ENCODE measurements around the gene TMEM45A. TPM values are rescaled to one million over a fixed set of nuclear protein-coding genes. Genes with fewer than 3 reads are reported as not detected.
"Not testable (repeated sequence)": the region's sequence is repeated elsewhere in the genome, so short reads cannot be mapped to it uniquely, and the experiment has no call there.

Gene TMEM45A
- total RNA-seq, 6 experiments from 2014 or later, result 47.9 to 189 (median 54.2) TPM

DNA sequence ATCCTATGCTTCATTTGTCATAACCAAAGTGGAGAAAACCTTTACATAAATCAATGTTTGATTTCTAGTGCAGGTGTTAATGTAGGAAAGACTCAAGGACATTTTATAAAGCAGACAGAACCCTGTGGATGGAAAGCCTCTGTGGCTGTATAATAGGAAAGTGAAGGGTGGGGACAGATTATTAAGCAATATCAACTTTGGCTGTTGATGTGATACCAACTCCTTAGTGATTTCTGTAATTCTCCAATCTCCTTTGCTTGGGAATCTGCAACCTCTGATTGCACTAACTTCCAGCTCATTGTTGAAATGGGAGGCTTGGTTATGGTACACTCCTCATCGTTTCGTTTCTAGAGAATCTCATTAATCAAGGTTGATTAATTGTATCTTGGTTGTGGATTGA, 87.7 kb downstream of the TMEM45A start:
- peaks cover 0 to 19% (median 2%) of the 10 kb centered on the region in 4 donors for H3K4me1 ChIP-seq
- H3K27me3 ChIP-seq, result no peaks in the 10 kb centered on the region
- H3K4me3 ChIP-seq, result no peak overlapping the region
- H3K27ac ChIP-seq, result no peak overlapping the region
- no peaks in the 10 kb centered on the region for H3K9me3 ChIP-seq
- H3K36me3 ChIP-seq, result no peaks in the 10 kb centered on the region
- WGBS (ENCODE audit: insufficient coverage, low coverage, low lambda C conversion rate, missing lambda C conversion rate), result 23% methylated on average over 2 of the region's 2 CpGs
- DNase-seq (no peak), ATAC-seq (no peak)
- intact Hi-C loops (cut with DNase I), result loop anchor here in 1 of 2 donors (10.0 kb wide), 1 partner anchor 115 kb away; no protein-coding TSS in a partner anchor
- TF ChIP-seq CTCF (IDR thresholded peaks at IDR 0.05) (no peak), POLR2A (IDR thresholded peaks at IDR 0.05) (no peak)

DNA sequence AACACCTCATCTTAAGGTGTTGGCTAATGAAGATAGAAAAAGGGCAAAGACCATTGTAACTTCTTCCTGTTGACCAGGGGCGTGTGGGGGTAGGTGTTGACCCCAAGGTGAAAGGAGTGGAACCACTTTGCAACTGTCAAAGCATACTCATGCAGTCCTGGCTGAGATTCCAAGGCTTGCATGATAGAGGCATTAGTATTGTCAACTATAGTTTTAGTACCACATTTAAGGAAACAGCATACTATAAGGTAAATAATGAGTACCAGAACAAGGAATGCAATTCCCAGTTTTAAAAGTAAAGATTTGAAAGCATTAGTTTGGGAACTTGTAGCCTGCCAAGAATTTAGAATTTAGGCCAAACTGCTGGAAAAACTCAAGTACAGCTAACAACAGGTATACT, 89.2 kb downstream of the TMEM45A start:
- H3K27me3 ChIP-seq, result no peaks in the 10 kb centered on the region
- 50% methylated on average over 1 of the region's 1 CpG for WGBS (ENCODE audit: insufficient coverage, low coverage, low lambda C conversion rate, missing lambda C conversion rate)
- peaks cover 0 to 6% (median 0%) of the 10 kb centered on the region in 4 donors for H3K4me1 ChIP-seq
- ATAC-seq, result no peak
- H3K36me3 ChIP-seq, result no peaks in the 10 kb centered on the region
- DNase-seq, result no peak
- H3K4me3 ChIP-seq, result no peak overlapping the region
- H3K9me3 ChIP-seq, result no peaks in the 10 kb centered on the region
- intact Hi-C loops (cut with DNase I), result loop anchor here in 1 of 2 donors (10.0 kb wide), 1 partner anchor 117 kb away; no protein-coding TSS in a partner anchor
- no peak overlapping the region for H3K27ac ChIP-seq
- TF ChIP-seq CTCF (IDR thresholded peaks at IDR 0.05) (no peak), POLR2A (IDR thresholded peaks at IDR 0.05) (no peak)

GRCh38 chr3:100582157-100582556, 89.7 kb downstream of the TMEM45A start:
- H3K9me3 ChIP-seq, H3K36me3 ChIP-seq, H3K27ac ChIP-seq, H3K4me3 ChIP-seq, H3K4me1 ChIP-seq, H3K27me3 ChIP-seq, ATAC-seq, DNase-seq: not testable (repeated sequence)
- intact Hi-C loops (cut with DNase I), result loop anchor here in 1 of 2 donors (10.0 kb wide), 1 partner anchor 117 kb away; no protein-coding TSS in a partner anchor
- WGBS (ENCODE audit: insufficient coverage, low coverage, low lambda C conversion rate, missing lambda C conversion rate), result 96% methylated on average over 5 of the region's 10 CpGs

- Histone ChIP-seq H3K4me1 (no peaks in the 10 kb centered on the region), H3K36me3 (no peaks in the 10 kb centered on the region), H3K27me3 (no peaks in the 10 kb centered on the region), H3K27ac (peak overlapping the region in 1 of 3 donors; percentile 11), H3K9me3 (no peaks in the 10 kb centered on the region), H3K4me3 (no peak overlapping the region)
- WGBS (ENCODE audit: insufficient coverage, low coverage, low lambda C conversion rate, missing lambda C conversion rate), result 88% methylated on average over 3 of the region's 3 CpGs
- TF ChIP-seq CTCF (IDR thresholded peaks at IDR 0.05), result no peak
- no peak for TF ChIP-seq POLR2A (IDR thresholded peaks at IDR 0.05)
- no peak for DNase-seq
- intact Hi-C loops (cut with DNase I), result loop anchor here in 1 of 2 donors (10.0 kb wide), 1 partner anchor 119 kb away; no protein-coding TSS in a partner anchor
- no peak for ATAC-seq
These were observed 91.8 kb downstream of the TMEM45A start for GRCh38 chr3:100584101-100584660.

DNA sequence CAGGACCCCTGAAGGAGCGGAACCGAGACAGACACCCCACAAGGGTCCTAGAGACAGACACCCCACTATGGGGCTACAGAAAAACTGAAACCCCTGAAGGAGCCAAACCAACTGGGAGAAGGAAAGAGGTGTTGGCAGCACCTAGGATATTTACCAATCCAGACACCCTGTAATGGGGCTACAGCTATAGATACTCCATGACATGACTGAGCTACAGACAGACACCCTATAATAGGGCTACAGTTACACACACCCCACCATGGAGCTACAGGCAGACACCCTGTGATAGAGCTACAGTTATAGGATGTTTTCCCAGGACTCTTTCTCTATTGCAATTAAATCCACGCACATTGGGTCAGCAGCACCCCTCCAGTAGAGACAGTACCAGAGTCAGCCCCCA, 94.4 kb downstream of the TMEM45A start:
- TF ChIP-seq CTCF (IDR thresholded peaks at IDR 0.05), result no peak
- no peak for TF ChIP-seq POLR2A (IDR thresholded peaks at IDR 0.05)
- Histone ChIP-seq H3K9me3 (no peaks in the 10 kb centered on the region), H3K36me3 (no peaks in the 10 kb centered on the region), H3K4me3 (no peak overlapping the region), H3K27ac (no peak overlapping the region), H3K4me1 (peaks cover 0 to 8% (median 0%) of the 10 kb centered on the region in 4 donors), H3K27me3 (no peaks in the 10 kb centered on the region)
- intact Hi-C loops (cut with DNase I), result loop anchor here in 1 of 2 donors (10.0 kb wide), 1 partner anchor 122 kb away; no protein-coding TSS in a partner anchor
- ATAC-seq (no peak), DNase-seq (no peak)
- 93% methylated on average over 2 of the region's 3 CpGs for WGBS (ENCODE audit: insufficient coverage, low coverage, low lambda C conversion rate, missing lambda C conversion rate)
